HG02678 (cell line): ENCODE results near the gene TSSK3.

Source experiments
- ATAC-seq: cut with Tn5 transposase; IDR thresholded peaks from one replicate; pipeline ENCODE4 v1.9.1; 2021; ENCODE audit warnings: mild to moderate bottlenecking, moderate library complexity; ENCODE audit not compliant: unreplicated experiment

TSSK3 gene

GRCh38 chr1:32361308-32361673, 1.0 kb upstream of the TSSK3 start:
- ATAC-seq: no peak

- ATAC-seq: no peak
These were observed 465 bp upstream of the TSSK3 start for GRCh38 chr1:32361674-32362473.

- no peak for ATAC-seq
These were observed 1.4 kb downstream of the TSSK3 start for GRCh38 chr1:32363713-32364112.

GRCh38 chr1:32364836-32365235, 2.5 kb downstream of the TSSK3 start:
- no peak for ATAC-seq

- ATAC-seq: no peak
These were observed 3.1 kb downstream of the TSSK3 start for GRCh38 chr1:32365445-32365844.

- ATAC-seq: no peak
These were observed 5.7 kb downstream of the TSSK3 start for GRCh38 chr1:32367912-32368635.

- no peak for ATAC-seq
These were observed 9.9 kb downstream of the TSSK3 start for GRCh38 chr1:32372149-32372756.

GRCh38 chr1:32373996-32374592, 11.8 kb downstream of the TSSK3 start:
- no peak for ATAC-seq

GRCh38 chr1:32376199-32376598, 13.9 kb downstream of the TSSK3 start:
- ATAC-seq: no peak

GRCh38 chr1:32377541-32378220, 15.3 kb downstream of the TSSK3 start:
- no peak for ATAC-seq

- no peak for ATAC-seq
These were observed 17.7 kb downstream of the TSSK3 start for GRCh38 chr1:32380057-32380456.

GRCh38 chr1:32386676-32387392, 24.5 kb downstream of the TSSK3 start:
- no peak for ATAC-seq

GRCh38 chr1:32388641-32389040, 26.3 kb downstream of the TSSK3 start:
- ATAC-seq: no peak

GRCh38 chr1:32390904-32391870, 28.8 kb downstream of the TSSK3 start:
- no peak for ATAC-seq

GRCh38 chr1:32392325-32392724, 30.0 kb downstream of the TSSK3 start:
- ATAC-seq: no peak

- ATAC-seq: no peak
These were observed 30.8 kb downstream of the TSSK3 start for GRCh38 chr1:32393136-32393535.

- ATAC-seq: peak; percentile 9
These were observed 31.4 kb downstream of the TSSK3 start for GRCh38 chr1:32393832-32394140.

GRCh38 chr1:32394141-32394889, 32.0 kb downstream of the TSSK3 start, which contains the start of gene BSDC1:
Gene BSDC1 (minus strand): TSS chr1:32394441. CDS start chr1:32394414, 27 bp downstream.
- ATAC-seq: peak; percentile 96
